Esophagus squamous epithelium (tissue), 5 donors: ENCODE results near the gene BCL7A. TPM values are rescaled to one million over a fixed set of nuclear protein-coding genes. Genes with fewer than 3 reads are reported as not detected.

Experiments used
- DNase-seq: peaks from one replicate; lab custom pipeline; 2025; lab: John Stamatoyannopoulos, UW
- H3K27ac ChIP-seq, 4 donors: fragments of 200-600 bp; sonication (generic); one replicate each; pipeline ENCODE4 v1.5.1; 2016 to 2019; ENCODE audit warnings: mild to moderate bottlenecking in 1 of 4
- H3K27me3 ChIP-seq, 4 donors: fragments of 200-600 bp; sonication (generic); 1 replicate in 3 of 4; 2 replicates in 1 of 4; pipeline versions ENCODE4 v1.5.1 to v1.6.0; 2017 to 2021; ENCODE audit warnings: antibody characterized with exemption in 1 of 4
- H3K36me3 ChIP-seq, 3 donors: fragments of 200-600 bp; sonication (generic); one replicate each; pipeline ENCODE4 v1.5.1; 2016 to 2019
- H3K4me1 ChIP-seq, 3 donors: fragments of 200-600 bp; sonication (generic); one replicate each; pipeline ENCODE4 v1.5.1; 2017 to 2019
- H3K4me3 ChIP-seq, 4 donors: fragments of 200-600 bp; sonication (generic); 1 replicate in 3 of 4; 2 replicates in 1 of 4; pipeline ENCODE4 v1.5.1; 2016 to 2019; ENCODE audit warnings: mild to moderate bottlenecking in 2 of 4, moderate library complexity in 1 of 4
- H3K9me3 ChIP-seq, 3 donors: fragments of 200-600 bp; sonication (generic); one replicate each; pipeline ENCODE4 v1.5.1; 2016 to 2019
- POLR2A ChIP-seq, 4 donors: fragments of 450-650 bp; IDR thresholded peaks; one replicate each; pipeline ENCODE4 v1.6.1; 2017; ENCODE audit warnings: antibody characterized with exemption in 4 of 4, mild to moderate bottlenecking in 4 of 4, moderate library complexity in 3 of 4
- WGBS, 2 donors: methylation state at CpG; one replicate each; pipeline ENCODE4 v1.1.5; 2018; 5-methylcytosine and 5-hydroxymethylcytosine counted together
- intact Hi-C: fragments of 100-400 bp; cut with DNase I; formaldehyde crosslinking; loops from one replicate; pipeline ENCODE4 v1.15.0; 2022
- total RNA-seq, 4 donors: library from RNA; depleted of rRNA; stranded (reverse); fragments of >200 nt; gene quantifications; one replicate each; pipeline ENCODE4 v1.1.0, GENCODE V29; 2016
- TF ChIP-seq, protein P1 (sequence below), 6 experiments: fragments of 450-650 bp in 4 of 6; fragments of 200-600 bp in 2 of 6; sonication (generic) in 2 of 6; IDR thresholded peaks; one replicate each; pipeline ENCODE4 v1.5.1; 2016 to 2019; ENCODE audit warnings: antibody characterized with exemption in 6 of 6, mild to moderate bottlenecking in 4 of 6, moderate library complexity in 4 of 6
- donor health status: DM: yes; HTN: yes; CAD: no.

Gene BCL7A
- total RNA-seq, 4 donors from 2014 or later: 2.5 to 8.6 (median 5.1) TPM

- Histone ChIP-seq H3K4me1 (peaks cover 18 to 65% (median 29%) of the 10 kb centered on the region in 3 donors), H3K4me3 (peak overlapping the region; percentile 58 to 92 (median 64)), H3K9me3 (no peaks in the 10 kb centered on the region), H3K27me3 (no peaks in the 10 kb centered on the region), H3K36me3 (peaks cover 0 to 8% (median 0%) of the 10 kb centered on the region in 3 donors), H3K27ac (peak overlapping the region; percentile 85 to 95 (median 90))
- intact Hi-C loops: no loop called here
- TF ChIP-seq, protein P1, sequence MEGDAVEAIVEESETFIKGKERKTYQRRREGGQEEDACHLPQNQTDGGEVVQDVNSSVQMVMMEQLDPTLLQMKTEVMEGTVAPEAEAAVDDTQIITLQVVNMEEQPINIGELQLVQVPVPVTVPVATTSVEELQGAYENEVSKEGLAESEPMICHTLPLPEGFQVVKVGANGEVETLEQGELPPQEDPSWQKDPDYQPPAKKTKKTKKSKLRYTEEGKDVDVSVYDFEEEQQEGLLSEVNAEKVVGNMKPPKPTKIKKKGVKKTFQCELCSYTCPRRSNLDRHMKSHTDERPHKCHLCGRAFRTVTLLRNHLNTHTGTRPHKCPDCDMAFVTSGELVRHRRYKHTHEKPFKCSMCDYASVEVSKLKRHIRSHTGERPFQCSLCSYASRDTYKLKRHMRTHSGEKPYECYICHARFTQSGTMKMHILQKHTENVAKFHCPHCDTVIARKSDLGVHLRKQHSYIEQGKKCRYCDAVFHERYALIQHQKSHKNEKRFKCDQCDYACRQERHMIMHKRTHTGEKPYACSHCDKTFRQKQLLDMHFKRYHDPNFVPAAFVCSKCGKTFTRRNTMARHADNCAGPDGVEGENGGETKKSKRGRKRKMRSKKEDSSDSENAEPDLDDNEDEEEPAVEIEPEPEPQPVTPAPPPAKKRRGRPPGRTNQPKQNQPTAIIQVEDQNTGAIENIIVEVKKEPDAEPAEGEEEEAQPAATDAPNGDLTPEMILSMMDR (IDR thresholded peaks at IDR 0.05): no peak
- no peak for TF ChIP-seq POLR2A (IDR thresholded peaks at IDR 0.05)
- 0% methylated on average over 4 to 15 of the region's 38 CpGs for WGBS, 2 donors
- DNase-seq: no peak
These were observed 57.4 kb downstream of the BCL7A start for GRCh38 chr12:122079033-122079531.

DNA sequence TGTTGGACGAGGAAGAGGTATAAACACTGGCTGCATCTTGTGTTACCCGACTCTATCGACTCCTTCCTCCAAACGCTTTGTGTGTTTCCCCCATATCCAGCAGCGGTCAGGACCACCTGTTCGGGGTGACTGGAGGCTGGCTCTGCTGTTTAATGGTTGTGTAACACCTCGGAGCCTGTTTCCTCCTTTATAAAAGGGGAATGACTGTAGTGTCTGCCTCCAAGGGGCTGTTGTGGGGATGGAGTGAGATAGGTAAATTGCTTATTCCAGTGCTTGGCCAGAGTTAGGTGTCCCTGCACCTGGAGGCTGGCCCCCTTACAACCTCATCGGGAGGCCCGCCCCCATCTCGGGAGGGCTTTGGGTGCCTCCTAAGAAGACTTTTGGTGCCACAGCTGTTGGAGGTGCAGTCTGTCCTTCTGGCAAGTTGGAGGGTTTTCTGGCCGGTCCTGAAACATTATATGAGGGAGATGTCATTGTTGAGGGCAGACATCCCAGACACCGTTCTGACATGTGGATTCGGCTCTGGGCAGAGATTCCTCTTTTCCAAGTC is 57.9 kb downstream of the BCL7A start:
- intact Hi-C loops: no loop called here

GRCh38 chr12:122080149-122081082 is 58.7 kb downstream of the BCL7A start:
- H3K9me3 ChIP-seq: no peaks in the 10 kb centered on the region
- peaks cover 18 to 77% (median 29%) of the 10 kb centered on the region in 3 donors for H3K4me1 ChIP-seq
- H3K27me3 ChIP-seq: no peaks in the 10 kb centered on the region
- TF ChIP-seq, protein P1 (IDR thresholded peaks at IDR 0.05): no peak
- TF ChIP-seq POLR2A (IDR thresholded peaks at IDR 0.05): peak in 2 of 4 donors; percentile 67 to 76
- intact Hi-C loops: no loop called here
- H3K4me3 ChIP-seq: peak overlapping the region; percentile 58 to 92 (median 64)
- peak overlapping the region; percentile 85 to 95 (median 90) for H3K27ac ChIP-seq
- WGBS, 2 donors: 8% methylated on average over 18 of the region's 18 CpGs
- peaks cover 0 to 21% (median 5%) of the 10 kb centered on the region in 3 donors for H3K36me3 ChIP-seq
- DNase-seq: no peak

More for the DNA sequence above, 57.9 kb downstream of the BCL7A start:
- H3K36me3 ChIP-seq: peaks cover 0 to 13% (median 0%) of the 10 kb centered on the region in 3 donors
- peak overlapping the region; percentile 58 to 92 (median 64) for H3K4me3 ChIP-seq
- 1 to 7% methylated on average over 7 to 8 of the region's 13 CpGs for WGBS, 2 donors
- H3K9me3 ChIP-seq: no peaks in the 10 kb centered on the region
- H3K4me1 ChIP-seq: peaks cover 18 to 70% (median 29%) of the 10 kb centered on the region in 3 donors
- H3K27ac ChIP-seq: peak overlapping the region; percentile 85 to 95 (median 90)
- no peak for DNase-seq
- TF ChIP-seq, protein P1 (IDR thresholded peaks at IDR 0.05): no peak
- no peak for TF ChIP-seq POLR2A (IDR thresholded peaks at IDR 0.05)
- no peaks in the 10 kb centered on the region for H3K27me3 ChIP-seq

- no peaks in the 10 kb centered on the region for H3K27me3 ChIP-seq
- intact Hi-C loops: no loop called here
- TF ChIP-seq, protein P1 (IDR thresholded peaks at IDR 0.05): no peak
- TF ChIP-seq POLR2A (IDR thresholded peaks at IDR 0.05): no peak
- DNase-seq: no peak
- H3K36me3 ChIP-seq: peaks cover 0 to 29% (median 6%) of the 10 kb centered on the region in 3 donors
- peak overlapping the region; percentile 85 to 95 (median 90) for H3K27ac ChIP-seq
- H3K9me3 ChIP-seq: no peaks in the 10 kb centered on the region
- H3K4me1 ChIP-seq: peaks cover 18 to 85% (median 29%) of the 10 kb centered on the region in 3 donors
- 40 to 51% methylated on average over 9 of the region's 9 CpGs for WGBS, 2 donors
- H3K4me3 ChIP-seq: peak overlapping the region; percentile 58 to 92 (median 64)
These were observed 59.5 kb downstream of the BCL7A start for GRCh38 chr12:122081083-122081696.
